ENCODE results near the gene FXYD7.
"Not testable (repeated sequence)": the region's sequence is repeated elsewhere in the genome, so short reads cannot be mapped to it uniquely, and the experiment has no call there.

The FXYD7 gene, protein sequence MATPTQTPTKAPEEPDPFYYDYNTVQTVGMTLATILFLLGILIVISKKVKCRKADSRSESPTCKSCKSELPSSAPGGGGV

DNA sequence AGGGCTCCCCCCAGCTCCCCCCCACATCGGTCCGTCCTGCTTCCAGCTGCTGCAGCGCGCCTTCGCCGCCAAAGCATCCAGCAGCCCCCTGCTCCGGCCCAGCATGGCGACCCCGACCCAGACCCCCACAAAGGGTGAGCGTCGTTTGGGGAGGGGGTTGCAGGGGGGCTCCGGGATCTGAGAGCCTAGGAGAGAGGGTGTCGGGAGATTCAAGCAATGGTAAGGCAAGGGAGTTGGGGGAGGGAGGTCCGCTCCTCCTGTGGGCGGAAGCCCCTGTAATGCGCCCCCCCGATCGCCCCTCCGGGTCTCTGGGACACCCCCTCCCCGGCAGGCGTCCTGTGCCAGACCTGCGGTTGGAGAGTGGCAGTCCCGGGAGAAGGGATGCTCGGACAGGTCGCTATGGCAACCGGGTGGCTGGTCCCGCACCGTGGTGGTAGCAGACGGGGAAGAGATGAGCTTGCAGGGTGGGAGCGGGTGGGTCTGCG is at the start of gene FXYD7:
Gene FXYD7 (plus strand): TSS at position 25 of the 485 bp plus-strand sequence. CDS start 79 bp downstream, at position 104.
- peak; percentile 17 for DNase-seq (ENCODE audit: low read depth)

DNA sequence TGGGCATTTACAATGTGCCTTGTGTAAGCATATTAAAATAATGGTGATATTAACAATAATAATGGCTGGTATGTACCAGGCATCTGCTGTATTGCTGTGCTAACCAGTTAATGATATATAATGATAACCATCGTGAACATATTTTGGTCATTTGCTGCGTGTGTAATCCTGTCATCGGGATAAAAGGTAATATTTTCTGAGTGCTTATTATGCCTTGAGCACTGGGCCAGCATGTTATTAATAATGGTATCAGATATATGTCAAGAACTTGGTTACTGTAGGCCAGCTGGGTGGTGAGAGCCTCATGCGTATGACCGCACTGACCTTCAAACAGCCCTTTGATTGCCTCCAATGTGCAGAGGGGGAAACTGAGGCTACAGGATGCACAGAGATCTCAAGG is 49.6 kb upstream of the FXYD7 start:
- DNase-seq (ENCODE audit: low read depth): no peak

DNA sequence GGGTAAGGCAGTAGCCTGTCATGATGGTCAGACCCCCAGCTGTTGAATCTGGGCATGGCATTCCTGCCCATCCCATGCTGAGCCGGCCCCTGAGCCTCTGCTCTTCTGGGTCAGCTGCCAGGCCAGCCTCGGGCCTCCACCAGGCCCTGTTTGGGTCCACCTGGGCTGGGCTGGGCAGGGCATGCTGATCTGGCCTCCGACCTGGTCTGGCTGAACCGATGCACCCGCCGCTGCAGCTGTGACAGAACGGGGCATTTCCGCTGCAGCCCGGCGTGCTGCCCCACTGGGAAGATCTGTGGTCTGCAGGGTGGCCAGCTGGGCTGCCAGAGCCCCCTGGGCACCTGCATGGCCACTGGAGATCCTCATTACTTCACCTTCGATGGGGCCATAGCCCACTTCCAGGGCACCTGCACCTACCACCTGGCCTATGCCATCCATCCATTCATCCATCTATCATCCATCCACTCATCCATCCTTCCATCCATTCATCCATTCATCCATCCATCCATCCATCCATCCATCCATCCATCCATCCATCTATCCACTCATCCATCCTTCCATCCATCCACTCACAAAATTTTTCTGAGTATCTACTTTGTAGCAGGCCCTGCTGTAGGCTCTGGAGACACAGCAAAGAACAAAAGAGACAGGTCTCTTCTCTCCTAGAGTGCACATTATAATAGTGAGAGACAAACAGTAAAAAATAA is 49.0 kb upstream of the FXYD7 start:
- no peak for DNase-seq (ENCODE audit: low read depth)

DNA sequence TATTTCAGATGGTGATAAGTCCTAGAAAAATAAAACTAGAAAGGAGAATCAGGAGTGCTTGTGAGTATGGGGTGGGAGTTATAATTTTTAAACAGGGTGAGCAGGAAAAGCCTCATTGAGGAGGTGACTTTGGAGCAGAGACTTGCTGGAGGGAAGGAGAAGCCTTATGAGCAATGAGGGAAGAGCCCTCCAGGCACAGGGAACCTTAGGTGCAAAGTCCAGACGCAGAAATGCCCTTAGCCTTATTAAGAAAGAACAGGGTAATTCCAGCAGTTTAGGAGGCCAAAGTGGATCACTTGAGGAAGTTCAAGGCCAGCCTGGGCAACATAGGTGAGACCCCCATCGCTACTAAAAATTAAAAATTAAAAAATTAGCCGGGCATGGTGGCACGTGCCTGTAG is 48.4 kb upstream of the FXYD7 start:
- DNase-seq (ENCODE audit: low read depth): no peak

DNA sequence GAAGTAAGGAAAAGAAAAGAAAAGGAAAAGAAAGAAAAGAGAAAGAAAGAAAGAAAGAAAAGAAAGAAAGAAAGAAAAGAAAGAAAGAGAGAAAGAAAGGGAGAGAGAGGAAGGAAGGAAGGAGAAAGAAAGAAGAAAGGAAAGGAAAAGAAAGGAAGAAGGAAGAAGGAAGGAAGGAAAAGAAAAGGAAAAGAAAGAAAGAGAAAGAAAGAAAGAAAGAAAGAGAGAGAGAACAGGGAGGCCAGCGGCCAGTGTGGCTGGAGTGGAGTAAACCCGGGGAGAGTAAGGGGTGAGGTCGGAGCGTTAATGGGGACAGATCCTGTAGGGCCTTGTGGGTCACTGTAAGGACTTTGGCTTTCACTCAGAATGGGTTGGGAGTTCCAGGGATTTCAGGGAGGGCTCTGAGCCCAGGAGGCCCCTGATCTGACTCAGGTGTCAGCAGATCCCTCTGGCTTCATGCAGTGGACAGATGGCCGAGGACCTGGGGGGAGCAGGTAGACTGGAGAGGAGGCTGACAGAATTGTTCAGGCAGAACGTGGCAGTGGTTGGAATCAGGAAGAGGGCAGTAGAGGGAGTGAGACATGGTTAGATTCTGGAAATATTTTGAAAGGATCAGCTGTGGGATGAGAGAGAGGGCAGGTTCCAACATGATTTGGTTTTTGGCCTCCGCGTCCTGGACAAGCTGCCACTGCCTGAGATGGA is 47.2 kb upstream of the FXYD7 start:
- DNase-seq (ENCODE audit: low read depth): no peak

DNA sequence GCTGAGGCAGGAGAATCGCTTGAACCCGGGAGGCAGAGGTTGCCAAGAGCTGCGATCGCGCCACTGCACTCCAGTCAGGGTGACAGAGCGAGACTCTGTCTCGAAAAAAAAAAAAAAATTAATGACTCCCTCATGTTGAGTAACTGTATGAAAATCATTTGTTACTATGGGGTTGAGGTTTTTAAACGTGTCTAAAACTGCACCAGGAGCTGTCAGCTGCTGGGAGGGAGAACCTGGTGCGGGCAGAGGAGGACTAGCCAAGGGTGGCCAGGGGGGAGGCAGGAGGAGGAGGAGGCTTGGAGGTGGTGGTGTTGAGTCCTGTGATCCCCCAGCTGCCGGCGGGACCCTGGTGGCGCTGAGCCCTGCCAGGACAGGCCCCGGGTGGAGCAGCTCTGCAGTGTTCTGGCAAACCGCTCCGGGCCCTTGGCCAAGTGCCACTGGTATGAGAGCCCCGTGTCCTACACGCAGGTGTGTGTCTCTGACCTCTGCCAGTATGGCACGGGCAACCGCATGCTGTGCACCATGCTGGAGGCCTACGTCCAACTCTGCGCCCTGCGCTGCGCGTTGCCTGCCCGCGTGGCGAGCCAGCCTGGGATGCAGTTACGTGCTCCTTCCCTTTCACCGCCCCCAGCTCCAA is 44.5 kb upstream of the FXYD7 start:
- no peak for DNase-seq (ENCODE audit: low read depth)

DNA sequence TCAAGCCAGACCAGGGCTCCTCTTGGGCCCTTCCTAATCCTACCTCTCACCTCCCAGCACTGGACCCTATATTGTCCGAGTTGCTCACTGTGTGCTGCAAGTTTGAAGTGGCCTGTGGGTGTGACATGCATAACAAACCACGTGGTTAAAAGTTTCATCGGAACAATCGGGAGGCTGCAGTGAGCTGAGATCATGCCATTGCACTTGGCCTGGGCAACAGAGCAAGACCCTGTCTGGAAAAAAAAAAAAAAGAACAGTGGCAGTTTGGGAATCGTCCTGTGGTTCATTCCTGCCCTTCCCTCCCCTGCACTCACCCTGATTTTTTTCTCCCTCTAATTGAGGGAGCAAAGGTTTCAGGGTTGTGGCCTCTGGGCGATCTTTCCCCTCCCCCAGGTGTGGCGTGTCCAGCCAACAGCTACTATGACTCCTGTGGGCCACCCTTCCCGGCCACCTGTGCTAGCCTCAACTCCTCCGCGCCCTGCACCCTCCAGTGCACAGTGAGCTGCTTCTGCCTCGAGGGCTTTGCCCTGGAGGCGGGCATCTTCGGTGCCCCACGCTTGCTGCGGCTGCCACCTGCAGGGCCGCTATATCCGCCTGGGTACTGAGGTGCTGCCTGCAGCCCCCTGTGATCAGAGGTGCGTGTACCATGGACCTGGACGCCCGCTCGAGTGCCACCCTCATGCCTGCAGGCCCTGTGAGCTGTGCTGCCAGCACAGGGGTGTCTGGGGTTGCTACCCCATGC is 43.7 kb upstream of the FXYD7 start:
- DNase-seq (ENCODE audit: low read depth): no peak

DNA sequence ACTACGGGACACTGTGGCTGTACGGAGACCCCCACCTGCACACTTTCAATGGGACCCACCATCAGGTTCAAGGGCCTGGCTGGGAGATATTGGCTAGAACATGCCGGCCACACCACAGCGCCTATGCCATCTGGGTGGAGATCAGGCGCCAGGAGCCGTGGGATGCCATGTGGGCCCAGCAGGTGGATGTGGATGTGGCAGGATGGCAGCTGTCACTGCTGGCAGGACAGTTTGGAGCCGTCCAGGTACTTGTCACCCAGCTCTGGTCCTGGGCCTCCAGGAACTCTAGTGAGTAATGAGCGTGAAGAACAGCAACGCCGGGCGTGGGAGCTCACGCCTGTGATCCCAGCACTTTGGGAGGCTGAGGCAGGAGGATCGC is 43.2 kb upstream of the FXYD7 start:
- no peak for DNase-seq (ENCODE audit: low read depth)

DNA sequence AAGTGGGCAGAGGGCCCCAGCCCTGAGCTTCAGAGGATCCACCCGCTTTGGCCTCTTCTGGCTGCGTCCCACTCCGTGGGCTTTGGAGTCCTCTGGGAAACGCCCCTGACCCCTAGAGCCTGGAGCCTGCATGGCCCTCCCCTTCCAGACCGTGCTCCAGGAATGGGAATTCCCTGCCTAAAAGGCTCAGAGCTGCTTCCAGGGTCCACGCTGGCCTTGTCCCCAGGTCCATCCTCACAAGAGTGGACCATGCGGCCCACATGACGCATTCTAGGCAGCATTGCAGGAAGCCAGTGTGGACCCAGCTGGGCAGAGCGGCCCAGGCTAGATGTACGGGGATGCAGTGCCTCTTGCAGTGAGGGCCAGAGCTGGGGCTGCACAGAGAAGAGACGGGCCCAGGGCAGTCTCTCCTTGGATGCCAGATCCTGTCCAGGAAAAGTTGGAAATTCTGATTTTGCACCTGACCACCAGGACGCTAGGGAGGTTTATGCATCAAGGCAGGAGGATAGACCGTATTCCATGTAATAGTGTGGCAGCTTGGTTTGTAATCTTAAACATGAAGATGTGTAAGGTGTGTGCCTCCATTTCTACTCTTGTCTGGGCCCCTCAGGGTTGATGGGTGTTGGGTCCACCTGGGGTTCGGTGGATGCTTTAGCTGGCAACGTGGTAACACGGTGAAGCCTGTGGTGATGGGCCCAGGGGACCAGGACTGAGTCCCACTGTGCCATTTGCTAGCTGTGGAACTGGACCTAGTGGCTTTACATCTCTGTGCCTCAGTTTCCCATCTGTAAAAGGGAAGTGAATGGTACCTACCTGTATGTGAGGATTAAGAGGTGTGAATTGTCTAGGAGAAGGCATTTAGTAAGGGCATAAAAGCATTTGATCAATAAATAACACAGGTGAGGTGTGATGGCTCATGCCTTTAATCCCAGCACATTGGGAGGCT is 42.2 kb upstream of the FXYD7 start:
- DNase-seq (ENCODE audit: low read depth): no peak

DNA sequence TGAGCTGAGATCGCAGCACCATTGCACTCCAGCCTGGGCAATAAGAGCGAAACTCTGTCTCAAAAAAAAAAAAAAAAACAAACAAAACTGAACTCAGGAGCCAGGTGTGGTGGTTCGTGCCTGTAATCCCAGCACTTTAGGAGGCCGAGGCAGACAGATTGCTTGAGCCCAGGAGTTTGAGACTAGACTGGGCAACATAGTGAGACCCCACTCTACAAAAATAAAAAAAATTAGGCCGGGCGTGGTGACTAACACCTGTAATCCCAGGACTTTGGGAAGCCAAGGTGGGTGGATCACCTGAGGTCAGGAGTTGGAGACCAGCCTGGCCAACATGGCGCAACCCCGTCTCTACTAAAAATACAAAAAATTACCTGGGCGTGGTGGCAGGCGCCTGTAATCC is 41.1 kb upstream of the FXYD7 start:
- DNase-seq (ENCODE audit: low read depth): not testable (repeated sequence)

DNA sequence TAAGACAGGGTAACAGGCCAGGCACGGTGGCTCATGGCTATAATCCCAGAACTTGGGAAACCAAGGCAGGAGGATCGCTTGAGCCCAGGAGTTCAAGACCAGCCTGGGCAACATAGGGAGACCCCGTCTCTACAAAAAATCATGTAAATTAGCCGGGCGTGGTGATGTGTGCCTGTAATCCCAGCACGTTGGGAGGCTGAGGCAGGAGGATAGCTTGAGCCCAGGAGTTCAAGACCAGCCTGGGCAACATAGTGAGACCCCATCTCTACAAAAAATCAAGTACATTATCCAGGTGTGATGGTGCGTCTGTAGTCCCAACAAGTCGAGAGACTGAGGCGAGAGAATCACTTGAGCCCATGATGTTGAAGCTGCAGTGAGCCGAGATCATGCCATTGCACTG is 39.4 kb upstream of the FXYD7 start:
- not testable (repeated sequence) for DNase-seq (ENCODE audit: low read depth)

DNA sequence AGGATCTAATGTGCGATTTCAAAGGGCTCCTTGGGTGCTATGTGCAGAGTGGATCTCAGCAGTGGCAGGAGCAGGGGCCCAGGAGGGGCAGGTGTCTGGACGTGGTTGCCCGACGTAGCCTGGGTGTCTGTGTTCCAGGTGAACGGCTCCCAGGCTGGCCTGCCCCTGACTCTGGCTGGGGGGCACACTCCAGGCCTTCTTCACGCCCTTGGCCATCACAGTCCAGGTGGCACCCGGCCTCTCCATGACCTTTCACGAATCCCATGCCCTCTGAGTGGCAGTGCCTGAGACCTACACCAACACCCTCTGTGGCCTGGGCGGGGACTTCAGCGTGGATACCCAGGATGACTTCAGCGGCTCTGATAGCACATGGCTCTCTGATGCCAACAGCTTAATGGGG is 38.7 kb upstream of the FXYD7 start:
- DNase-seq (ENCODE audit: low read depth): no peak

DNA sequence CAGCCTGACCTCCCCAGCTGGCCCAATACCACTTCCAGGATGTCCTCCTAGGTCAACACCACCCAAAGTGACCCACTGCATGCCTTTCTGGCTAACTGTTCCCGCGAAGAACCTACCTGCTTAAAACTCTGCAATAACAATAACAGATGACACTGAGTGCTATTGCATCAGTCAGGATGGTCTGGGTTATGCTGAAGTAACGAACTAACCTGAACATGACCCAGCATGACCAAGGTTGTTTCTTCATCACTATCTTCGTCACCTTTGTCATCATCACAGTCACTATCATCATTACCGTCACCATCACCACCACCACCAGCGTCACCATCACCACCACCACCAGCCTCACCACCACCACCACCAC is 38.0 kb upstream of the FXYD7 start:
- no peak for DNase-seq (ENCODE audit: low read depth)

DNA sequence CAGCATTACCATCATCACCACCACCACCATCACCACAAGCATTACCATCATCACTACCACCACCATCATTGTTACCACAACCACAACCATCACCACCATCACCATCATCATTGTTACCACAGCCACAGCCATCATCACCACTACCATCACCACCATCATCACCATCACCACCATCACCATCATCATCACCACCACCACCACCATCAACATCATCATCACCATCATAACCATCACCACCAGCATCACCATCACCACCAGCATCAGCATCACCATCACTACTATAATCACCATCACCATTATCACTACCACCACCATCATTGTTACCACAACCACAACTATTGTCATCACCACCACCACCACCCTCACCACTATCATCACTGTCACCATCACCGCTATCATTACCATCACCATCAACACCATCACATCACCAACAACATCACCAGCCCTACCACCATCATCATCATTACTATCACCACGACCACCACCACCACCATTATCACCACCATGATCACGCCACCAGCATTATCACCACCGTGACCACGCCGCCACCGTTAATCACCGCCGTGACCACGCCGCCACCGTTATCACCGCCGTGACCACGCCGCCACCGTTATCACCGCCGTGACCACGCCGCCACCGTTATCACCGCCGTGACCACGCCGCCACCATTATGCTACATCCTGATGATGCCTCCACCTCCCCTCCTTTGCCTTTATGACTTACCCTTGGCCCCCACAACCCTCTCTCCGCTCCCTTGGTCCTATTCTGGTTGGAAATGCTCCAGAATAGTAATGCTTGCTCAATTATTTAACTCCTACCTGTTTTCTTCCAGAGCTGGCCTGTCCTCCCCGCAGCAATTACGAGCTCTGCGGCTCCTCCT is 37.4 kb upstream of the FXYD7 start:
- no peak for DNase-seq (ENCODE audit: low read depth)

DNA sequence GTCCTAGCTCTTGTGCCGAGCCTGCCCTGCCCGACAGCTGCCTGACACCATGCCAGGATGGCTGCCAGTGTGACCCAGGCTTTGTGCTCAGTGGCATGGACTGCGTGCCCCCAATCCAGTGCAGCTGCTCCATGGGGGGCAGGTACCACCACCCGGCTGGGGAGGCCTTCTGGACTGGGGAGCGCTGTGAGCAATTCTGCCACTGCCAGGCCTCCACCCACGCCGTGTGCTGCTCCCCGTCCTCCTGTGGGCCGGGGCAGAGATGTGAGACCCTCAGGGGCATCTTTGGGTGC is 36.8 kb upstream of the FXYD7 start:
- no peak for DNase-seq (ENCODE audit: low read depth)

DNA sequence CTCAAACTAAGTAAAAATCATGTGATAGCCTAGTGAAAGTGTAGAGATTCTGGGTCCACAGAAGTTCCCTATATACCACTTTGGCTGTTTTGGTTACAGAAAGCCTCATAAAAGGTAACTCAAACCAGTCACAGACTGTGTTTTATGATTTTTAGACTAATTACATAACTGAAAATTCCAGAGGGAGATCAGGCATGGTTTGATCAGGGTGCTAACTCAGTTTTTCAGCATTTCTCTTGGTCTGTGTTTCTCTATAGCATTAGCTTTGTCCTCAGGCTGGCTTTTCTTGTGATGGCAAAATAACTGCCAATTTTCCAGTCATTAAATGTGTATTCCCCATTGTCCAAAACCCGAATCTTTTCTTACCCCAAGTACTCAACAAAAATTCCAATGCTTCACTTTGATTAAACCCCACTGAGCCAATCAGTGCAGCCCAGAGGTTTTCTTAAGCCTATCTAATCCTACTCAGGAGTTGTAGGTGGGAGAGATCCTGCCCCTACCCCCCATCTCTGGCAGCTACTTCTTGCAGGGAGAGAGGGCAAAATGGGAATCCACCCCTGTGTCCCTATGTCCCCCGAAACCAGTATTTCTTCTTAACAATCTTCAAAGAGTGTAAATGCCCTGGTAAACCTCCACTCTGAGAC is 36.0 kb upstream of the FXYD7 start:
- no peak for DNase-seq (ENCODE audit: low read depth)

DNA sequence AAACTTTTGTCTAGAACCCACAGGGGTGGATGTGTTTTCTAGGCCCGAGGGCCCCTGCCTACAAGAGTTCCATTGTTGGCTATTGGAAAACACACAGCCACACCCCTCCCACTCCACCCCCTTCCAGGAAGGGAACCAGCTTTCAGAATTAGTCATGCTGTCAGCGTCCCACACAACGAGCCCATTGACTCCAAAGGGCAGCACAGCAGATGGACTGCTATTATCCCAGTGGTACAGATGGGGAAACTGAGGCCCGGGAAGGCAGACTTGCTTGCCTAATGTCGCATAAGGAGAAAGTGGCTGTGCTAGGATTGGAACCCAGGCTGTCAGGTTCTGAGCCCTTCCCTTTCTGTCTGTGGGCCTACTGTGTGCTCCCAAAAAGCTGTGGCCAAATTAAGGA is 35.5 kb upstream of the FXYD7 start:
- DNase-seq (ENCODE audit: low read depth): no peak

DNA sequence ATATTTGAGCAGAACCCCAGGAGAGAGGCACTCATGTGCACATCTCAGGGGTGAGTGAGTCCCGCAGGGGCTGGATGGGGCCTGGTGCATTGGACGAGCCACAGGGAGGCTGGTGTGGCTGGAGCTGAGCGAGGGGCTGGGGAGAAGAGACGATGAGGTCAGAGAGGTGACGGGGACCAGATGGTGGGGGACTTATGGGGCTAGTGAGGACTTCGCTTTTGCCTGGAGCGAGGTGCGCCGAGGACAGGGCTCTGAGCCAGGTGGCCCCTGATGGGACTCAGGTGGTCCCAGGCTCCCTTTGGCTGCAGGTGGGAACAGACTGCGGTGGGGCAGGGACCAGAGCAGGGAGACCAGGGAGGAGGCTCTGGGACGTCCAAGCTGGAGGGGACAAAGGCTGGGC is 34.3 kb upstream of the FXYD7 start:
- DNase-seq (ENCODE audit: low read depth): no peak

DNA sequence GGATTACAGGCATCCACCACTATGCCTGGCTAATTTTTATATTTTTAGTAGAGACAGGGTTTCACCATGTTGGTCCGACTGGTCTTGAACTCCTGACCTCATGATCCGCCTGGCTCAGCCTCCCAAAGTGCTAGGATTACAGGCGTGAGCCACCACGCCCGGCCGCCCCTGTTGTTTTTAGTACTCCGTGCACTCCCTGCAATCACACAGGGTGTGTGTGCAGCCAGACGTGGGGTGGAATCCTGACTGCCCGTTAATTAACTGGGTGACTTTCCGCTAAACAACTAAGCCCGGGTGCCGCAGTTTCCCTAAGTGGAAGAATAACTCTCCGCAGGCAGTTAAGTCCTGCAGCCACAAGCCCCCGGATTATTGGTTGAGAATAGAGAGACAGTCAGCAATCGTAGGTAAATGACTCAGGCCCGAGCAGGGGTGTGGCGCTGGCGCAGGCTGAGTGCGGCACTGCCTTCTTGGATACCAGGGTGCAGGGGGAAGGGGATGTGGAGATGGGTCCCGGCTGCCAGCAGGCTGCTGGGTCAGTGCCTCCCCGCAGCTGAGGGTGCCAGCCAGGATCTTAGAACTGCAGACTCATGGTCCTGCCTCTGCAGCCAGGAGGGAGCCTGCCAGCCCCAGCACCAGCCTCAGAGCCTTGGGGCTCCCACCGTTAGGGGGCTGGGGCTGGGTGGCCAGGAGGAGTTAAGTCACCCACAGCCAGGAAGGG is 33.5 kb upstream of the FXYD7 start:
- no peak for DNase-seq (ENCODE audit: low read depth)

Data from T-helper 22 cell (primary cell).